Measurements from ENCODE around the gene CANT1. TPM values are rescaled to one million over a fixed set of nuclear protein-coding genes. Genes with fewer than 3 reads are reported as not detected.

CANT1 gene
- total and polyA plus RNA-seq, 2 of the 13 experiments (the other 11 are each of a cell fraction or from before 2014, with no cell fraction given), result 34.1 to 42.1 TPM

DNA sequence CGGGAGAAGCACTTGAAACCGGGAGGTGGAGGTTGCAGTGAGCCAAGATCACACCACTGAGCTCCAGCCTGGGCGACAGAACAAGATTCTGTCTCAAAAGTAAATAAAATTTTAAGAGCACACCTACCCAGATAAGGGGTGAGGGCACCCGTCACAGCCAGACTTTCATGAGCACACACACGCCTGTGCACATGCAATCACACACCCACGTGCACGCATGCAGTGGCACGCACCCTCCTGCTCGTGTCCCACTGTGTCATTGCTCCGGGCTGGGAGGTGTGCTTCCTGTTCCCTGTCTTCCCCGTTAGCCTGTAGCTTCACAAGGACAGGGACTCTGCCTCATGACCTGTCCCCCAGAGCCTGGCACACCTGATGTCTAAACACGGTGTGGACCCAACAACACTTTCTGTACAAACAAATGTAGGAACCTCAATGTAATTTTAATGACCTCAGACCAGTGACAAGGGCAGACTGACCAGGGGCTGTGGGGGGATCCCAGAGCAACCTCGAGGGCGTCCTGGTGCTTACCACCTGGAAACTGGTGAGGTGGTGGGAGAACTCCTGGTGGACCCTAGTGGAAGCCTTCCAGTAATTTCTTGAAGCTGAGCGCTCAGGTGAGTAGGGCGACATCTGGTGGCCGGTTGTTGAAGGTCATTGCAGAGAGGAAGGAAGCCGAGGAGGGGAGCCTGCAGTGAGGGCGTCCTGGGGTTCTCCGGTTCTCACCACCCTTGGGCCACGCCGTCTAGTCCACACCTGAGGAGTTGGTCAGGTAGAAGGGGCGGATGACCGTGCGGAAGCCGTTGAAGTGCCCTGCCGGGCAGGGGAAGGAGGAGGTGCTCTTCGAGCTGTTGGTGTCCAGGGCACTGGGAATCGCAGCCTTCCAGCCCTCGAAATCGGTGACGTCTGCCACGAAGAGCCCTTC, 38.5 kb downstream of the CANT1 start (continued):
- TF ChIP-seq MZF1 (CRISPR knock-in tag; IDR thresholded peaks at IDR 0.05; ENCODE audit: borderline replicate concordance) (no peak; the same call in 1 of the 2 replicates), MAFG (CRISPR knock-in tag; IDR thresholded peaks at IDR 0.05) (no peak), ZNF780A (CRISPR knock-in tag; IDR thresholded peaks at IDR 0.05) (no peak), ZKSCAN1 (IDR thresholded peaks at IDR 0.05; ENCODE audit: low read length) (no peak), NFATC3 (CRISPR knock-in tag; IDR thresholded peaks at IDR 0.05) (no peak), FOXP1 (IDR thresholded peaks at IDR 0.05) (no peak), FOXP1 (CRISPR knock-in tag; IDR thresholded peaks at IDR 0.05) (no peak), NCOA2 (CRISPR knock-in tag; IDR thresholded peaks at IDR 0.05) (no peak), TSC22D2 (CRISPR knock-in tag; IDR thresholded peaks at IDR 0.05; ENCODE audit: borderline replicate concordance) (0 out of 2 replicates have a peak, but pooled peaks have one; percentile 58), ZNF772 (CRISPR knock-in tag; IDR thresholded peaks at IDR 0.05) (no peak), KAT8 (CRISPR knock-in tag; IDR thresholded peaks at IDR 0.05) (no peak)
- TF ChIP-seq, protein P1, sequence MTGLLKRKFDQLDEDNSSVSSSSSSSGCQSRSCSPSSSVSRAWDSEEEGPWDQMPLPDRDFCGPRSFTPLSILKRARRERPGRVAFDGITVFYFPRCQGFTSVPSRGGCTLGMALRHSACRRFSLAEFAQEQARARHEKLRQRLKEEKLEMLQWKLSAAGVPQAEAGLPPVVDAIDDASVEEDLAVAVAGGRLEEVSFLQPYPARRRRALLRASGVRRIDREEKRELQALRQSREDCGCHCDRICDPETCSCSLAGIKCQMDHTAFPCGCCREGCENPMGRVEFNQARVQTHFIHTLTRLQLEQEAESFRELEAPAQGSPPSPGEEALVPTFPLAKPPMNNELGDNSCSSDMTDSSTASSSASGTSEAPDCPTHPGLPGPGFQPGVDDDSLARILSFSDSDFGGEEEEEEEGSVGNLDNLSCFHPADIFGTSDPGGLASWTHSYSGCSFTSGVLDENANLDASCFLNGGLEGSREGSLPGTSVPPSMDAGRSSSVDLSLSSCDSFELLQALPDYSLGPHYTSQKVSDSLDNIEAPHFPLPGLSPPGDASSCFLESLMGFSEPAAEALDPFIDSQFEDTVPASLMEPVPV (CRISPR knock-in tag; IDR thresholded peaks at IDR 0.05), result no peak
- TF ChIP-seq, protein P2, sequence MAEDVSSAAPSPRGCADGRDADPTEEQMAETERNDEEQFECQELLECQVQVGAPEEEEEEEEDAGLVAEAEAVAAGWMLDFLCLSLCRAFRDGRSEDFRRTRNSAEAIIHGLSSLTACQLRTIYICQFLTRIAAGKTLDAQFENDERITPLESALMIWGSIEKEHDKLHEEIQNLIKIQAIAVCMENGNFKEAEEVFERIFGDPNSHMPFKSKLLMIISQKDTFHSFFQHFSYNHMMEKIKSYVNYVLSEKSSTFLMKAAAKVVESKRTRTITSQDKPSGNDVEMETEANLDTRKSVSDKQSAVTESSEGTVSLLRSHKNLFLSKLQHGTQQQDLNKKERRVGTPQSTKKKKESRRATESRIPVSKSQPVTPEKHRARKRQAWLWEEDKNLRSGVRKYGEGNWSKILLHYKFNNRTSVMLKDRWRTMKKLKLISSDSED (CRISPR knock-in tag; IDR thresholded peaks at IDR 0.05), result no peak
- TF ChIP-seq, protein P3, sequence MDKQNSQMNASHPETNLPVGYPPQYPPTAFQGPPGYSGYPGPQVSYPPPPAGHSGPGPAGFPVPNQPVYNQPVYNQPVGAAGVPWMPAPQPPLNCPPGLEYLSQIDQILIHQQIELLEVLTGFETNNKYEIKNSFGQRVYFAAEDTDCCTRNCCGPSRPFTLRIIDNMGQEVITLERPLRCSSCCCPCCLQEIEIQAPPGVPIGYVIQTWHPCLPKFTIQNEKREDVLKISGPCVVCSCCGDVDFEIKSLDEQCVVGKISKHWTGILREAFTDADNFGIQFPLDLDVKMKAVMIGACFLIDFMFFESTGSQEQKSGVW (CRISPR knock-in tag; IDR thresholded peaks at IDR 0.05; ENCODE audit: borderline replicate concordance), result no peak
- TF ChIP-seq, protein P4, sequence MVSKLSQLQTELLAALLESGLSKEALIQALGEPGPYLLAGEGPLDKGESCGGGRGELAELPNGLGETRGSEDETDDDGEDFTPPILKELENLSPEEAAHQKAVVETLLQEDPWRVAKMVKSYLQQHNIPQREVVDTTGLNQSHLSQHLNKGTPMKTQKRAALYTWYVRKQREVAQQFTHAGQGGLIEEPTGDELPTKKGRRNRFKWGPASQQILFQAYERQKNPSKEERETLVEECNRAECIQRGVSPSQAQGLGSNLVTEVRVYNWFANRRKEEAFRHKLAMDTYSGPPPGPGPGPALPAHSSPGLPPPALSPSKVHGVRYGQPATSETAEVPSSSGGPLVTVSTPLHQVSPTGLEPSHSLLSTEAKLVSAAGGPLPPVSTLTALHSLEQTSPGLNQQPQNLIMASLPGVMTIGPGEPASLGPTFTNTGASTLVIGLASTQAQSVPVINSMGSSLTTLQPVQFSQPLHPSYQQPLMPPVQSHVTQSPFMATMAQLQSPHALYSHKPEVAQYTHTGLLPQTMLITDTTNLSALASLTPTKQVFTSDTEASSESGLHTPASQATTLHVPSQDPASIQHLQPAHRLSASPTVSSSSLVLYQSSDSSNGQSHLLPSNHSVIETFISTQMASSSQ (IDR thresholded peaks at IDR 0.05; ENCODE audit: low read depth), result no peak
- TF ChIP-seq, protein P4 (CRISPR knock-in tag; IDR thresholded peaks at IDR 0.05; ENCODE audit: borderline replicate concordance), result no peak
- TF ChIP-seq, protein P5, sequence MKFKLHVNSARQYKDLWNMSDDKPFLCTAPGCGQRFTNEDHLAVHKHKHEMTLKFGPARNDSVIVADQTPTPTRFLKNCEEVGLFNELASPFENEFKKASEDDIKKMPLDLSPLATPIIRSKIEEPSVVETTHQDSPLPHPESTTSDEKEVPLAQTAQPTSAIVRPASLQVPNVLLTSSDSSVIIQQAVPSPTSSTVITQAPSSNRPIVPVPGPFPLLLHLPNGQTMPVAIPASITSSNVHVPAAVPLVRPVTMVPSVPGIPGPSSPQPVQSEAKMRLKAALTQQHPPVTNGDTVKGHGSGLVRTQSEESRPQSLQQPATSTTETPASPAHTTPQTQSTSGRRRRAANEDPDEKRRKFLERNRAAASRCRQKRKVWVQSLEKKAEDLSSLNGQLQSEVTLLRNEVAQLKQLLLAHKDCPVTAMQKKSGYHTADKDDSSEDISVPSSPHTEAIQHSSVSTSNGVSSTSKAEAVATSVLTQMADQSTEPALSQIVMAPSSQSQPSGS (CRISPR knock-in tag; IDR thresholded peaks at IDR 0.05), result 0 out of 2 replicates have a peak, but pooled peaks have one; percentile 44
- TF ChIP-seq, protein P6, sequence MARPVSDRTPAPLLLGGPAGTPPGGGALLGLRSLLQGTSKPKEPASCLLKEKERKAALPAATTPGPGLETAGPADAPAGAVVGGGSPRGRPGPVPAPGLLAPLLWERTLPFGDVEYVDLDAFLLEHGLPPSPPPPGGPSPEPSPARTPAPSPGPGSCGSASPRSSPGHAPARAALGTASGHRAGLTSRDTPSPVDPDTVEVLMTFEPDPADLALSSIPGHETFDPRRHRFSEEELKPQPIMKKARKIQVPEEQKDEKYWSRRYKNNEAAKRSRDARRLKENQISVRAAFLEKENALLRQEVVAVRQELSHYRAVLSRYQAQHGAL (CRISPR knock-in tag; IDR thresholded peaks at IDR 0.05; ENCODE audit: not compliant biosample characterization), result no peak
